ENCODE results near the gene MAN1A1. TPM values are rescaled to one million over a fixed set of nuclear protein-coding genes. Genes with fewer than 3 reads are reported as not detected.

Gene MAN1A1
- total and polyA plus RNA-seq, 10 donors, result 6.0 to 148 (median 93.5) TPM

GRCh38 chr6:119339941-119340456, 9.6 kb downstream of the MAN1A1 start:
- peak overlapping the region in 5 of 8 donors; percentile 31 to 74 (median 58) for H3K27ac ChIP-seq

DNA sequence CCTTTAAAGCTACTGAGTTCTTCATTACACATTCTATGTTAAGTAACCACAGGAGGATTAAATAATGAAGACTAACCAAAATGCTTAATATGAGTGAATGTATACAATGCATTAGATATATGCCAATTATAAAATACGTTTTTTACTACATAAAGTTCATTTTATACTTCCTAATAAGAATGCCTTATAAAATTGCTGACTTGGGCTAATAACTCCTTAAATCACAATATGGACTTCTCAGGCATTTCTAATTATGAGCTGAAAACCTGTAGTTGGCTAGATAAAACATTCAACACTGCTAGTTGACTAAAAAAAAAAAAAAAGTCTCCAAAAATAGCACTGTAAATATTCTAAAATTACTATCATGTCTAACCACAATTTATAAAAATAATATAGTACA, 11.8 kb downstream of the MAN1A1 start:
- H3K36me3 ChIP-seq, result peaks cover 0 to 20% (median 0%) of the 10 kb centered on the region in 6 donors
- peaks cover 15 to 97% (median 61%) of the 10 kb centered on the region in 6 donors for H3K4me1 ChIP-seq
- H3K9me3 ChIP-seq, result no peaks in the 10 kb centered on the region
- no peak overlapping the region for H3K27ac ChIP-seq
- no peaks in the 10 kb centered on the region for H3K27me3 ChIP-seq (replicated peaks in 1 of 7)
- intact Hi-C loops (cut with DNase I; ENCODE audit: low total_unique reads), result no loop called here
- WGBS, 5 donors, result 86 to 92% (median 90%) methylated on average over 1 of the region's 1 CpG
- TF ChIP-seq POLR2A (IDR thresholded peaks at IDR 0.05) (no peak), CTCF (IDR thresholded peaks at IDR 0.05 in 8 of 11, conservative IDR thresholded peaks at IDR 0.05 in 3 of 11) (no peak), POLR2AphosphoS5 (IDR thresholded peaks at IDR 0.05) (no peak)
- no peak overlapping the region for H3K4me3 ChIP-seq
- DNase-seq, result no peak

More at GRCh38 chr6:119339941-119340456, 9.6 kb downstream of the MAN1A1 start:
- H3K4me1 ChIP-seq, result peaks cover 18 to 100% (median 69%) of the 10 kb centered on the region in 6 donors
- no peak for DNase-seq
- no peaks in the 10 kb centered on the region for H3K27me3 ChIP-seq (replicated peaks in 1 of 7)
- WGBS, 5 donors, result 41 to 69% (median 54%) methylated on average over 4 of the region's 4 CpGs
- H3K9me3 ChIP-seq, result no peaks in the 10 kb centered on the region
- intact Hi-C loops (cut with DNase I; ENCODE audit: low total_unique reads), result no loop called here
- TF ChIP-seq POLR2AphosphoS5 (IDR thresholded peaks at IDR 0.05), result no peak
- no peak for TF ChIP-seq CTCF (IDR thresholded peaks at IDR 0.05 in 8 of 11, conservative IDR thresholded peaks at IDR 0.05 in 3 of 11)
- TF ChIP-seq POLR2A (IDR thresholded peaks at IDR 0.05), result no peak
- H3K4me3 ChIP-seq, result peak overlapping the region in 1 of 8 donors; percentile 9
- peaks cover 0 to 13% (median 0%) of the 10 kb centered on the region in 6 donors for H3K36me3 ChIP-seq

- Histone ChIP-seq H3K4me1 (peaks cover 15 to 97% (median 60%) of the 10 kb centered on the region in 6 donors), H3K9me3 (no peaks in the 10 kb centered on the region), H3K4me3 (no peak overlapping the region), H3K27me3 (replicated peaks in 1 of 7) (no peaks in the 10 kb centered on the region), H3K36me3 (peaks cover 0 to 22% (median 0%) of the 10 kb centered on the region in 6 donors), H3K27ac (no peak overlapping the region)
- 92 to 98% (median 96%) methylated on average over 5 of the region's 5 CpGs for WGBS, 5 donors
- DNase-seq, result no peak
- intact Hi-C loops (cut with DNase I; ENCODE audit: low total_unique reads), result no loop called here
- TF ChIP-seq POLR2AphosphoS5 (IDR thresholded peaks at IDR 0.05), result no peak
- no peak for TF ChIP-seq CTCF (IDR thresholded peaks at IDR 0.05 in 8 of 11, conservative IDR thresholded peaks at IDR 0.05 in 3 of 11)
- TF ChIP-seq POLR2A (IDR thresholded peaks at IDR 0.05), result no peak
These were observed 12.3 kb downstream of the MAN1A1 start for GRCh38 chr6:119337252-119337651.

DNA sequence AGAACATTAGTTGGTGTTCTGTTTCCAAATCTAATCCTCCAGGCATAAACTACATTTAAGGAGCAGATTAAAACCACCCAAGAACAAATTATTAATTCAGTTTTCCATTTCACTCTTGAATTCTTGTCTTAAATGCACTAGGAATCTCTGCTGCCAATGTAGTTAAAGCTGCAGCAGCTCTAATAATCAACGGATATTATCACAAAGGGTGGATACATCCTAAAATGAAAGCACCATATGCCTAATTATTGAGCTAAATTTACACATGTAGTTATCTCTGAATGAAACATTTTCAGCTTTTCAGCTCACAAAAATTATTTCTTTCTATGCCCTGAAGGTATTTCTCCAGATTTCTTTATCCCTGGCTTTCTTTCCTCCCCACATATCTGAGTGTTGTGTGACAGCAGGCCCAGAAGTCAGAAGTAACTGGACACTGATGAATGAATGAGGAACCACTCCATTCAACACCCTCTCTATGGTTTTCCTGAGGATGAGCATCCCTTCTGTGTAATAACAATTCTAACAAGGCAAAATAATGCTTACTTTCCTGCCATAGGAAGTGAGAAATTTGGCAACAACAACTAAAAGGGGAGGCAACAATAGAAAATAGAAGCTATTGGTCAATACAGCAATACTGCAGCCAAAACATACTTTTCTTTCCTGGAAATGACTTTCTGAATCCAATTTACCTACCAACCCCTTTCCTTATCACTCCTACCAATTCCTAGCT, 14.9 kb downstream of the MAN1A1 start:
- DNase-seq, result no peak
- Histone ChIP-seq H3K36me3 (peaks cover 0 to 20% (median 0%) of the 10 kb centered on the region in 6 donors), H3K4me3 (no peak overlapping the region), H3K4me1 (peaks cover 11 to 83% (median 45%) of the 10 kb centered on the region in 6 donors), H3K27ac (peak overlapping the region in 6 of 8 donors; percentile 14 to 58 (median 40)), H3K9me3 (no peaks in the 10 kb centered on the region), H3K27me3 (replicated peaks in 1 of 7) (no peaks in the 10 kb centered on the region)
- TF ChIP-seq CTCF (IDR thresholded peaks at IDR 0.05 in 8 of 11, conservative IDR thresholded peaks at IDR 0.05 in 3 of 11) (no peak), POLR2A (IDR thresholded peaks at IDR 0.05) (no peak), POLR2AphosphoS5 (IDR thresholded peaks at IDR 0.05) (no peak)
- WGBS, 5 donors, result 57 to 80% (median 63%) methylated on average over 1 of the region's 1 CpG
- intact Hi-C loops (cut with DNase I; ENCODE audit: low total_unique reads), result no loop called here

All from spleen (tissue), 11 donors.